Osteocyte (in vitro differentiated cells): ENCODE results near the gene SCLT1. TPM values are rescaled to one million over a fixed set of nuclear protein-coding genes. Genes with fewer than 3 reads are reported as not detected.

Experiments used
- DNase-seq: peaks from one replicate; pipeline ENCODE4 v3.0.0; 2021; ENCODE audit warnings: mixed read lengths; ENCODE audit not compliant: unreplicated experiment; ENCODE audit errors: extremely low spot score
- H3K27ac Mint-ChIP-seq: one replicate; pipeline ENCODE4 v1.8.0; 2021; ENCODE audit warnings: mild to moderate bottlenecking, mixed read lengths; ENCODE audit not compliant: unreplicated experiment
- H3K27me3 Mint-ChIP-seq: one replicate; pipeline ENCODE4 v1.8.0; 2021; ENCODE audit warnings: mixed read lengths; ENCODE audit not compliant: unreplicated experiment
- H3K36me3 Mint-ChIP-seq: one replicate; pipeline ENCODE4 v1.8.0; 2021; ENCODE audit warnings: mixed read lengths; ENCODE audit not compliant: unreplicated experiment
- H3K4me1 Mint-ChIP-seq: one replicate; pipeline ENCODE4 v1.8.0; 2021; ENCODE audit warnings: mixed read lengths; ENCODE audit not compliant: unreplicated experiment
- H3K4me3 Mint-ChIP-seq: one replicate; pipeline ENCODE4 v1.8.0; 2021; ENCODE audit warnings: mild to moderate bottlenecking, moderate library complexity, mixed read lengths; ENCODE audit not compliant: unreplicated experiment
- H3K9me3 Mint-ChIP-seq: one replicate; pipeline ENCODE4 v1.8.0; 2021; ENCODE audit warnings: mixed read lengths; ENCODE audit not compliant: unreplicated experiment
- total RNA-seq: library from RNA; stranded (reverse); gene quantifications from 2 replicates; pipeline ENCODE4 v1.2.1, GENCODE V29; 2021
- TF ChIP-seq, protein P1 (sequence below): fragments of 200-600 bp; sonication (generic); IDR thresholded peaks from 2 replicates; pipeline ENCODE4 v1.5.0; 2021; ENCODE audit warnings: antibody characterized with exemption, mild to moderate bottlenecking, moderate library complexity

SCLT1 gene
- total RNA-seq, 1 donor from 2014 or later: 13.6 TPM

DNA sequence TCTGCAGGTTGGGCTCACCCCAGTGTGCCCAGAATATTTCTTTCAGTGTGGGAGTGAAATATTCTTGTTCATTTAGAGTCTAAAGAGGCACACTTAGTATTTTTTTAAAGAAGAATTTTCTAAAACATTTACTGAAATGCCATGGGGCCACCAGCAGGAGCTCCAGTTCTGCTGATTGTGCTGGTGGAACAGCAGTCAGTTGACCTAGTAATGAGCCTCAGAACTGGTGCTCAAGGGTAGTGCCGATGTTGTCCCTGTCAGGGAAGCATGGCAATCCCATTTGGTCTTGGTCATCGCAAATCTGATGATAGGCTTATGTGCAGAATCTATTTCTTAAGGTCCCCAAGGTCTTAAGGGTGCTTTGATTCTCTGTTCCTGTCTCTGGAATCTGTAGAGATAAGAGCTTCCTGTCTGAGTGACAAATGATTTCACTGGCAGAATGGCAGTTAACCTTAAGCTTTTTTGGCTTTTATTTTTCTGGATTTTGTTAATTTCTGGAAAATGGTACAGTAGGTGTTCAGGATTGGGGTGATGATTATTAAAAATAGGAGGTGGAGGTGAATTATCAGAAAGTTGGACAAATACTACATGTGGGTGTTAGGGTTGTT lies 252.5 kb downstream of the SCLT1 start:
- no peaks in the 10 kb centered on the region for H3K27me3 Mint-ChIP-seq
- H3K4me1 Mint-ChIP-seq: peaks cover 28% of the 10 kb centered on the region
- H3K4me3 Mint-ChIP-seq: no peak overlapping the region
- H3K9me3 Mint-ChIP-seq: no peaks in the 10 kb centered on the region
- TF ChIP-seq, protein P1, sequence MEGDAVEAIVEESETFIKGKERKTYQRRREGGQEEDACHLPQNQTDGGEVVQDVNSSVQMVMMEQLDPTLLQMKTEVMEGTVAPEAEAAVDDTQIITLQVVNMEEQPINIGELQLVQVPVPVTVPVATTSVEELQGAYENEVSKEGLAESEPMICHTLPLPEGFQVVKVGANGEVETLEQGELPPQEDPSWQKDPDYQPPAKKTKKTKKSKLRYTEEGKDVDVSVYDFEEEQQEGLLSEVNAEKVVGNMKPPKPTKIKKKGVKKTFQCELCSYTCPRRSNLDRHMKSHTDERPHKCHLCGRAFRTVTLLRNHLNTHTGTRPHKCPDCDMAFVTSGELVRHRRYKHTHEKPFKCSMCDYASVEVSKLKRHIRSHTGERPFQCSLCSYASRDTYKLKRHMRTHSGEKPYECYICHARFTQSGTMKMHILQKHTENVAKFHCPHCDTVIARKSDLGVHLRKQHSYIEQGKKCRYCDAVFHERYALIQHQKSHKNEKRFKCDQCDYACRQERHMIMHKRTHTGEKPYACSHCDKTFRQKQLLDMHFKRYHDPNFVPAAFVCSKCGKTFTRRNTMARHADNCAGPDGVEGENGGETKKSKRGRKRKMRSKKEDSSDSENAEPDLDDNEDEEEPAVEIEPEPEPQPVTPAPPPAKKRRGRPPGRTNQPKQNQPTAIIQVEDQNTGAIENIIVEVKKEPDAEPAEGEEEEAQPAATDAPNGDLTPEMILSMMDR: no peak
- H3K36me3 Mint-ChIP-seq: peaks cover 22% of the 10 kb centered on the region
- no peak for DNase-seq
- no peak overlapping the region for H3K27ac Mint-ChIP-seq

DNA sequence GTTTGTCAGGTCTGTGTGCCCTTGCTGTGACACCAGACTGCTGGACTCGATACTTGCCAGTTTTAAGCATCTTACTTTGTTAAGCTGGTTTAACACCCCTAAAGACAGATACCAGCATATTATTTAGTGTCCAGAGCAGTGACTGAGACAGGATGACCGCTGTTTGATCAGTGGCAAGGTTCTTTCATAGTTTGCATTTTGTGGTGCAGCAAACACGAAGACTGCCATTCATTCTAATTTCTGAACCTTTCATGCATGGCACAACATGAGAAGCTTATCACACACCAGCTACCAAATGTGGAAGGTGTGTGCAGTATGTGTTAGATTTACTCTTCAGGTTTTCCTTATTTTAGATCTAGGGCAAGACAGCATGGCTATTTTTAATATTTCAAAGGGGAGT lies 255.7 kb downstream of the SCLT1 start:
- Mint-ChIP-seq H3K9me3 (no peaks in the 10 kb centered on the region), H3K27ac (no peak overlapping the region), H3K27me3 (no peaks in the 10 kb centered on the region), H3K4me3 (no peak overlapping the region), H3K36me3 (peaks cover 9% of the 10 kb centered on the region), H3K4me1 (peaks cover 11% of the 10 kb centered on the region)
- TF ChIP-seq, protein P1: no peak
- DNase-seq: no peak

DNA sequence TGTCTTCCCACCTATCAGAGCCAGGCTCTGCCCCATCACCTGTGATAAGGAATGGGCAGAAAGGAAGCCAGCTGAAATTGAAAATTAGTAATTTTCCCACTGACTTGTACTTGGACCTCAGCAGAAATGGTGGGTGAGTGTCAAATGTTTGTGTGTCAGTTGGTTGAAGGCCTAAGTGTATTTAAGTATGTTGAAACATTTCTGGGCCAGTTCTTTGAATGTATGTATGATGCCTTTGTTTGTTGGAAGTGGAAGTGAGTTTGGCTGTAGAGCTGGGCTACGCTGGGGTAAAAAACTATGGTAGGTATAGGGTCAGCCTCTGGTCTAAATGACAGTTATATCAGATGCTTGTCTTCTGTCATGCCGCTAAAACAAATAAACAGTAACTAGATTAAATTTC lies 256.1 kb downstream of the SCLT1 start:
- Mint-ChIP-seq H3K27ac (no peak overlapping the region), H3K4me3 (no peak overlapping the region), H3K36me3 (peaks cover 5% of the 10 kb centered on the region), H3K9me3 (no peaks in the 10 kb centered on the region), H3K27me3 (no peaks in the 10 kb centered on the region), H3K4me1 (peaks cover 16% of the 10 kb centered on the region)
- TF ChIP-seq, protein P1: no peak
- DNase-seq: no peak

DNA sequence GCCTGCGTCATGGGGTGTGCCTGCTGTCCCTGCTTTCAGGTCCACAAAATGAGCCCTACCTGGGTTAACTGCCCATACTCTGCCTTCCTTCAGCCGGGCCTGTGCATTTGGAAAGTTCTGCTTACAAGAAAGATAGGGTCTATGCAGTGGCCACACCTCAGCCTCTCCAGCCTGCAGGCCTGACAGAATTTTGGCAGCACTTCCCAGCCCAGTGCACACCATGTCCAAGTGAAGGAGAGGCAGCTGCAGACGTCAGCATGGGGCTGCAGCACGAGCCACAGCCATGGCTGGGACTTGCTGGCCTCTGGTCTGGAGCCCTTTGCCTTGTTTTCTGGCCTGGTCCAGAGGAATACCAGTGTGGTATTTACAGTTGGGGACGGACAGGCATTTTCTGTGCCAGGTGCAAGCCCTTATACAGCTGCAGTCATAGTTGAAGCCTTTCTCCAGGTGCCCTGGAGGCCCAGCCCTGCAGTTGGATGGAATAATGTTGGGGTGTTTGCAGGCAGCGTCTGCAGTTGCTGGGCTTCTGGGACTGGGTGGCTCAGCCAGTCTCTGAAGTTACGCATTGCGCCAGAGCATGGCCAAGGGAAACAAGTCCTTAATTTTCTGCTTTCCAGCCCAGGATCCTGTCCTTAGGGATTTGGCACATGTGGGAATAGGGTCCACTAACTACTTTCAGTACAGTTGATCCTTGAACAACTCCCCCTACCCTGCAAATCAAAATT lies 257.7 kb downstream of the SCLT1 start:
- Mint-ChIP-seq H3K27me3 (no peaks in the 10 kb centered on the region), H3K4me3 (no peak overlapping the region), H3K4me1 (peaks cover 29% of the 10 kb centered on the region), H3K36me3 (peaks cover 4% of the 10 kb centered on the region), H3K9me3 (no peaks in the 10 kb centered on the region), H3K27ac (no peak overlapping the region)
- TF ChIP-seq, protein P1: no peak
- DNase-seq: no peak

Other genes with a start within 250 kb of the SCLT1 start
- gene C4orf33, start 2.6 kb upstream of the SCLT1 start, total RNA-seq: 6.7 and 7.2 TPM in 2 replicates